Measurements from ENCODE around the gene MACROD2. TPM values are rescaled to one million over a fixed set of nuclear protein-coding genes. Genes with fewer than 3 reads are reported as not detected.
"Not testable (repeated sequence)": the region's sequence is repeated elsewhere in the genome, so short reads cannot be mapped to it uniquely, and the experiment has no call there.

Gene MACROD2
- total RNA-seq, 1 experiment from 2014 or later: not detected

DNA sequence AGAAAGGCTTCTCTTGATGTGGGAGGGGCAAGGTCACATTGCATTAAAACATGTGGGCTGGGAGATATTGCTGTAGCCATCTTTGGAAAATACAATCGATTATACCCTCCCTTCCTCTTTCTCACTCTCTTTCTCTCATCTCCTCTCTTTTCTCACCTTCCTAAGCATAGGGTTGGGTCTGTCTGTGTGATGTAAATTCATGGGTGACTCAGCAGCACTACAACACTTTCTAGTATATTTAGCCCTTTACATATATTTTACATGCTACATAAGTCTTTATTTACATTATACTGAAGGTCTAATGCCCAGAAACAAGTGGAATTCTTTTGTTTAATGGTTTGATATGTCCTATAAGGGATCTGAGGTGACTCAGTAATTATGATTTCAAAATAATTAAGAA is 976.9 kb downstream of the MACROD2 start:
- Histone ChIP-seq H3K4me1 (replicated peaks) (no peaks in the 10 kb centered on the region), H3K36me3 (no peaks in the 10 kb centered on the region), H3K9me3 (replicated peaks) (peaks cover 4% of the 10 kb centered on the region; the same call in 1 of the 2 replicates), H3K27ac (no peak overlapping the region), H3K27me3 (replicated peaks) (no peaks in the 10 kb centered on the region), H3K4me3 (no peak overlapping the region)
- DNase-seq (ENCODE audit: low read depth in 1 of 2, low spot score in 2 of 2): no peak

GRCh38 chr20:14972690-14973089 is 977.4 kb downstream of the MACROD2 start:
- Histone ChIP-seq H3K4me3 (no peak overlapping the region), H3K36me3 (no peaks in the 10 kb centered on the region), H3K9me3 (replicated peaks) (peaks cover 4% of the 10 kb centered on the region; the same call in 1 of the 2 replicates), H3K4me1 (replicated peaks) (no peaks in the 10 kb centered on the region), H3K27me3 (replicated peaks) (no peaks in the 10 kb centered on the region), H3K27ac (no peak overlapping the region)
- no peak for DNase-seq (ENCODE audit: low read depth in 1 of 2, low spot score in 2 of 2)

DNA sequence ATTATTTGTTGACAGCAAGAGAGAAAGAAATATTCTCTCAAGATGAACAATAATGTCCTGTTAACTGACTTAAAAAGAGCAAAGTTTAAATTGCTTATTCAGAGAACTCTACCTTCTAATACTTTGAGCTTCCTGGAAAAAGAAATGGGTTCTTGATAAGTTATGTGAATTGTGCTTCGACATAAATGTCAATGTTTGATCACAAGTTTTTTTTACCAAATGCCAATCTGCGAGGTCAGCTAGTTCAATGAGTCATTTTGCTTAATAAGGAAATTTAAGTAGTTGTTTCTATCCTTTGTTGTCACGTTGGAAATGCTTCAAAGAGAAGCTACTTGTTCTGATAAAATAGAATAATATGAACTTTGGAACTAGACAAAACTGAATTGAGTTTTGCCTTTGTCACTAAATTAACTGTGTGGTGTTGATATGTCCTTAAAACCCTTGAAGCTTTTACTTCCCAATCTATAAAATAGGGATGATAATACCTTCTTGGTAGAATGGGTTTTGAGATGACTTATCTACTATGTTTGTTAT is 984.2 kb downstream of the MACROD2 start:
- no peaks in the 10 kb centered on the region; the same call in 1 of the 2 replicates for H3K9me3 ChIP-seq (replicated peaks)
- no peak overlapping the region for H3K4me3 ChIP-seq
- DNase-seq (ENCODE audit: low read depth in 1 of 2, low spot score in 2 of 2): no peak
- no peaks in the 10 kb centered on the region for H3K27me3 ChIP-seq (replicated peaks)
- no peak overlapping the region for H3K27ac ChIP-seq
- H3K4me1 ChIP-seq (replicated peaks): no peaks in the 10 kb centered on the region
- no peaks in the 10 kb centered on the region for H3K36me3 ChIP-seq

DNA sequence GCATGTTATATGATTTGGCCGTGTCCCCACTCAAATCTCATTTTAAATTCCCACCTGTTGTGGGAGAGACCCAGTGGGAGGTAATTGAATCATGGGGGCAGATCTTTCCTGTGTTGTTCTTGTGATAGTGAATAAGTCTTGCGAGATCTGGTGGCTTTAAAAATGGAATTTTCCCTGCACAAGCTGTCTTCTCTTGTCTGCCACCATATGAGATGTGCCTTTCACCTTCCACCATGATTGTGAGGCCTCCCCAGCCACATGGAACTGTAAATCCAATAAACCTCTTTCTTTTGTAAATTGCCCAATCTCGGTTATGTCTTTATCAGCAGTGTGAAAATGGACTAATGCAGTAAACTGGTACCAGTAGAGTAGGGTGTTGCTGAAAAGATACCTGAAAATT is 986.2 kb downstream of the MACROD2 start:
- DNase-seq (ENCODE audit: low read depth in 1 of 2, low spot score in 2 of 2); H3K4me1 ChIP-seq (replicated peaks); H3K36me3 ChIP-seq; H3K9me3 ChIP-seq (replicated peaks); H3K27me3 ChIP-seq (replicated peaks); H3K27ac ChIP-seq; H3K4me3 ChIP-seq: not testable (repeated sequence)

DNA sequence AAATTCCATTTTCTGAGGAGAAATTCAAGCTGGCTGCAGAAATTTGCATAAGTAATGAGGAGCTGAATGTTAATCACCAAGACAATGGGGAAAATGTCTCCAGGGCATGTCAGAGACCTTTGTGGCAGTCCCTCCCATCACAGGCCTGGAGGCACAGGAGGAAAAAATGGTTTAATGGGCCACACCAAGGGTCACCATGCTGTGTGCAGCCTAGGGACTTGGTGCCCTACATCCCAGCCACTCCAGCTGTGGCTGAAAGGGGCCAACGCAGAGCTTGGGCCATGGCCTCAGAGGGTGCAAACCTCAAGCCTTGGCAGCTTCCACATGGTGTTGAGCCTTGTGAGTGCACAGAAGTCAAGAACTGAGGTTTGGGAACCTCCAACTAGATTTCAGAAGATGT is 987.0 kb downstream of the MACROD2 start:
- DNase-seq (ENCODE audit: low read depth in 1 of 2, low spot score in 2 of 2); H3K4me1 ChIP-seq (replicated peaks); H3K9me3 ChIP-seq (replicated peaks); H3K27ac ChIP-seq; H3K4me3 ChIP-seq; H3K27me3 ChIP-seq (replicated peaks); H3K36me3 ChIP-seq: not testable (repeated sequence)

DNA sequence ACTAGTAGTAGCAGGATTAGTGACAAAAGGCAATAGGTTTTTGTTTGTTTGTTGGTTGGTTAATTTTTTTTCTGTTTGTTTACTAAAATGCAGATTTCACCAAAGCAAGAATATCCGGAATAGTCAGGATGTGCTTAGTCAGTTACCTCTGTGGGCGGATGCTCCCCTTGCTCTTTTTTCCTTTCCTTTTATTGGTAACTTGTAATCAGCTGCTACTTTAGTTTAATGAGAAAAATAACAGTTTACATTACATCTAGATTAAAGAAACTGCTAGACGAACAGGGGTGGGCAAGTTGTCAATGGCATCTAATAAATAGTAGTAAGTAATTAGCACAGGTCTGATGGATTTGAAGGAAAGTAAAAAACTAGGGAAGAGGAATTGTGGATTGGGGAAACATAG is 989.0 kb downstream of the MACROD2 start:
- DNase-seq (ENCODE audit: low read depth in 1 of 2, low spot score in 2 of 2): no peak
- Histone ChIP-seq H3K4me3 (no peak overlapping the region), H3K27ac (no peak overlapping the region), H3K4me1 (replicated peaks) (no peaks in the 10 kb centered on the region), H3K27me3 (replicated peaks) (no peaks in the 10 kb centered on the region), H3K36me3 (no peaks in the 10 kb centered on the region), H3K9me3 (replicated peaks) (peaks cover 3% of the 10 kb centered on the region)

- no peak overlapping the region for H3K27ac ChIP-seq
- no peak for DNase-seq (ENCODE audit: low read depth in 1 of 2, low spot score in 2 of 2)
- no peak overlapping the region for H3K4me3 ChIP-seq
- no peaks in the 10 kb centered on the region for H3K36me3 ChIP-seq
- peaks cover 3% of the 10 kb centered on the region for H3K9me3 ChIP-seq (replicated peaks)
- no peaks in the 10 kb centered on the region for H3K4me1 ChIP-seq (replicated peaks)
- H3K27me3 ChIP-seq (replicated peaks): no peaks in the 10 kb centered on the region
Observed at GRCh38 chr20:14984768-14985622, 989.7 kb downstream of the MACROD2 start.

- H3K27ac ChIP-seq: no peak overlapping the region
- no peaks in the 10 kb centered on the region for H3K27me3 ChIP-seq (replicated peaks)
- peaks cover 3% of the 10 kb centered on the region for H3K9me3 ChIP-seq (replicated peaks)
- H3K36me3 ChIP-seq: no peaks in the 10 kb centered on the region
- no peak overlapping the region for H3K4me3 ChIP-seq
- DNase-seq (ENCODE audit: low read depth in 1 of 2, low spot score in 2 of 2): no peak
- no peaks in the 10 kb centered on the region for H3K4me1 ChIP-seq (replicated peaks)
Observed at GRCh38 chr20:14986026-14986655, 990.8 kb downstream of the MACROD2 start.

- no peaks in the 10 kb centered on the region for H3K4me1 ChIP-seq (replicated peaks)
- no peak overlapping the region for H3K27ac ChIP-seq
- H3K27me3 ChIP-seq (replicated peaks): no peaks in the 10 kb centered on the region
- H3K9me3 ChIP-seq (replicated peaks): peaks cover 3% of the 10 kb centered on the region
- no peak overlapping the region for H3K4me3 ChIP-seq
- DNase-seq (ENCODE audit: low read depth in 1 of 2, low spot score in 2 of 2): no peak
- H3K36me3 ChIP-seq: no peaks in the 10 kb centered on the region
Observed at GRCh38 chr20:14986656-14987055, 991.3 kb downstream of the MACROD2 start.

DNA sequence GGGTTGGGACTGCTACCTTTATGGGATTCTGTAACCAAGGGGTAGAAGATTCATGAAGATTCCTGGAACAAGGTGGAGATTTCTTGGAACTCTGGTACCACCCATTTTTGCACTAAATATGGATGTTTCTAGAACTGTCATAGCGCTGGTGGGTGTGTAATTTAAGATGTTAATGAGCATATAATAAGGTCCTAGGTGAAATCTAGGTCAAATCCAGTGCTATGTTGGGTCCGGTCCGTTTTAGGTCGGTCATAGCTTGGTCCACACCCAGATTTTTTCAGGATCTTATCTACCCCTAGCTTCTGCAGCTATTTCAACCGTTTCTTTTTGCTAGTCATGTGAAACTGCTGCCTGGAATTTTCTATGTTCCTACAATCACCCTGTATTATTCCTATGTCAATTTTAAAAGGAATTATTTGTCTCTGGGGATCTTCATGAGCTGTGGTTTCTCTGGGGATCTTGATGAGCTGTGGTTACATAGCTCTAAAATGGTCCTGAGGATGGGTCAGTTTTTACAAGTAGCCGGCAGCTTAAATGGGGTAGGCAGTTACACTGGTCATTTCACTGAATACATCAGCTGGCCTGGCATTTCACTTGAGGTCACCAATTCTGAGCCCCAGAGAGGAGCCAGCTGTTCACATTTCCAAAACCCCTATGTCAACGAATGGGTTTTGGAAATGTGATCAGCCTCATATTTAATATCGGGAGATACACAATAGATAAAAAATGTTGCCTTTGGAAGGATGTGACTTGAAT is 994.4 kb downstream of the MACROD2 start:
- H3K27ac ChIP-seq: no peak overlapping the region
- H3K4me3 ChIP-seq: no peak overlapping the region
- H3K4me1 ChIP-seq (replicated peaks): no peaks in the 10 kb centered on the region
- no peak for DNase-seq (ENCODE audit: low read depth in 1 of 2, low spot score in 2 of 2)
- H3K36me3 ChIP-seq: no peaks in the 10 kb centered on the region
- no peaks in the 10 kb centered on the region for H3K27me3 ChIP-seq (replicated peaks)
- peaks cover 3% of the 10 kb centered on the region for H3K9me3 ChIP-seq (replicated peaks)

DNA sequence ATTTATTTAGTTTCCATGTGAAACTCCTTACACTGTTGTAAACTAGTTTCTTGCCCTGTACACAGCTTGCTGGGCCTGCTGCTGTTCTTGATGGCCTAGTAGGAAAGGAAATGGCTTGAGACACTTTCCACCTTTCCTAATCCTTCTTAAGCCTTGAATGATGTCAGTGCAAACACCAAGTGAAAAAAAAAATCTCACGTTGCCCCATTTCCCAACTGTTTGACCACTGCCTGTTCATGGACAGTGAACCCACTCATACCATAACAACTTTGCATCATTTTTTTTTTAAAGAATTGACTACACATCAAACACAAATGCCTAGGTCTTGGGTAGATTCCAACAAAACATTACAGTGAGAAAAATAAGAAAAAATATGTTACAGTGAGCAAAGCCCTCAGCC is 995.7 kb downstream of the MACROD2 start:
- no peak overlapping the region for H3K4me3 ChIP-seq
- no peaks in the 10 kb centered on the region for H3K4me1 ChIP-seq (replicated peaks)
- H3K27me3 ChIP-seq (replicated peaks): no peaks in the 10 kb centered on the region
- H3K36me3 ChIP-seq: no peaks in the 10 kb centered on the region
- DNase-seq (ENCODE audit: low read depth in 1 of 2, low spot score in 2 of 2): no peak
- H3K27ac ChIP-seq: no peak overlapping the region
- peaks cover 2% of the 10 kb centered on the region; the same call in 1 of the 2 replicates for H3K9me3 ChIP-seq (replicated peaks)

DNA sequence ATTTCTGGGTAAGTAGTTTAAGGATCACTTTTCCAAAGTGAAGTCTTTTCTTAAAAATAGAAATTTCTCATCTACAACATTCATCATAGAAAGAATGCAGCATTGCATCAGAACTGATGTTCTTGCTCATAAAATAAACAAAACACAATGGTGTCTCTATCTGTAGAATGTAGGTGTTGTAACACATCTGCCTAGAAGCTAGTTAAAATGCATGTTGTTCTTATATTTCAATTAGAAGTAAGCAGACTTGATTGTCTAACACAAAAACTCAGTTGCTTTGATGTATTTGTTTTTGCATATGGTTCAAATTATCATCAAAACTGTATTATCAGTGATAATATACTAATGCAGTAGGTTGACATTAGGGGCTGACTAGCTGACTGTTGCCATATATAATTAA is 996.8 kb downstream of the MACROD2 start:
- Histone ChIP-seq H3K36me3 (no peaks in the 10 kb centered on the region), H3K4me3 (no peak overlapping the region), H3K9me3 (replicated peaks) (no peaks in the 10 kb centered on the region; the same call in 1 of the 2 replicates), H3K27ac (no peak overlapping the region), H3K27me3 (replicated peaks) (no peaks in the 10 kb centered on the region), H3K4me1 (replicated peaks) (no peaks in the 10 kb centered on the region)
- no peak for DNase-seq (ENCODE audit: low read depth in 1 of 2, low spot score in 2 of 2)

- peak in 1 of 2 experiments; percentile 16 for DNase-seq (ENCODE audit: low read depth in 1 of 2, low spot score in 2 of 2)
- H3K36me3 ChIP-seq: no peaks in the 10 kb centered on the region
- no peaks in the 10 kb centered on the region for H3K4me1 ChIP-seq (replicated peaks)
- H3K27me3 ChIP-seq (replicated peaks): no peaks in the 10 kb centered on the region
- no peak overlapping the region for H3K27ac ChIP-seq
- H3K4me3 ChIP-seq: no peak overlapping the region
- peaks cover 2% of the 10 kb centered on the region for H3K9me3 ChIP-seq (replicated peaks)
Observed at GRCh38 chr20:14992961-14993360, 997.6 kb downstream of the MACROD2 start.
